PC-3 (cell line): Measurements from ENCODE around the gene NACAD. TPM values are rescaled to one million over a fixed set of nuclear protein-coding genes. Genes with fewer than 3 reads are reported as not detected.

Experiments used
- ATAC-seq: fragments of 200-7000 bp; cut with Tn5 transposase; 2 replicates; pipeline ENCODE4 v1.9.1; 2020; ENCODE audit warnings: mild to moderate bottlenecking, moderate library complexity
- BruUV-seq: library from RNA; stranded (reverse); fragments of 400-500 nt; replicated peaks from 2 replicates; lab custom pipeline; 2021; lab: Mats Ljungman, UMichigan
- CTCF ChIA-PET: fragments of 300-600 bp; sonication (Branson Sonifier 250); formaldehyde crosslinking; loops from one replicate; lab custom pipeline; 2022; ENCODE audit warnings: antibody characterized with exemption; lab: Charles Lee
- POLR2A ChIA-PET: fragments of 300-600 bp; sonication (Branson Sonifier 250); formaldehyde crosslinking; loops from one replicate; lab custom pipeline; 2022; ENCODE audit warnings: antibody characterized with exemption; ENCODE audit not compliant: unreplicated experiment; lab: Charles Lee
- DNase-seq: peaks from one replicate; pipeline ENCODE4 v3.0.0-alpha.2; 2015
- H2AFZ ChIP-seq: fragments of 300-600 bp; sonication (generic); 2 replicates; pipeline ENCODE4 v1.6.0; 2016; ENCODE audit warnings: antibody characterized with exemption, low read length
- H3F3A ChIP-seq: fragments of 300-600 bp; sonication (generic); one replicate; pipeline ENCODE4 v1.6.0; 2017; ENCODE audit warnings: antibody characterized with exemption, low read length, control low read depth, mild to moderate bottlenecking; ENCODE audit not compliant: unreplicated experiment
- H3K27ac ChIP-seq: fragments of 300-600 bp; sonication (generic); 2 replicates; pipeline ENCODE4 v1.5.1; 2016; ENCODE audit warnings: mild to moderate bottlenecking, low read length
- H3K27me3 ChIP-seq: fragments of 300-600 bp; sonication (generic); 2 replicates; pipeline ENCODE4 v1.6.1; 2016; ENCODE audit warnings: low read length, mixed read lengths
- H3K36me3 ChIP-seq: fragments of 300-600 bp; sonication (generic); 2 replicates; pipeline ENCODE4 v1.6.1; 2016; ENCODE audit warnings: low read depth, mixed run types, low read length, mixed read lengths
- H3K4me1 ChIP-seq: fragments of 300-600 bp; sonication (generic); 2 replicates; pipeline ENCODE4 v1.5.1; 2016; ENCODE audit warnings: low read length; ENCODE audit not compliant: insufficient read depth
- H3K4me2 ChIP-seq: fragments of 300-600 bp; sonication (generic); 2 replicates; pipeline ENCODE4 v1.6.0; 2016; ENCODE audit warnings: low read length
- H3K4me3 ChIP-seq: fragments of 300-600 bp; sonication (generic); 2 replicates; pipeline ENCODE4 v1.5.1; 2016; ENCODE audit warnings: mild to moderate bottlenecking, low read length, mixed read lengths
- H3K79me2 ChIP-seq: fragments of 300-600 bp; sonication (generic); 2 replicates; pipeline ENCODE4 v1.6.1; 2017; ENCODE audit warnings: low read length, mixed read lengths
- H3K9ac ChIP-seq: fragments of 300-600 bp; sonication (generic); 2 replicates; pipeline ENCODE4 v1.6.0; 2016; ENCODE audit warnings: mild to moderate bottlenecking, low read length
- H3K9me2 ChIP-seq: fragments of 300-600 bp; sonication (generic); replicated peaks from 2 replicates; pipeline ENCODE4 v1.6.1; 2016; ENCODE audit warnings: mixed run types, low read length, mixed read lengths
- H3K9me3 ChIP-seq: fragments of 300-600 bp; sonication (generic); 2 replicates; pipeline ENCODE4 v1.6.1; 2016; ENCODE audit warnings: low read length, mixed read lengths
- H4K20me1 ChIP-seq: fragments of 300-600 bp; sonication (generic); 2 replicates; pipeline ENCODE4 v1.6.1; 2016; ENCODE audit warnings: low read length, mixed read lengths
- CTCF ChIP-seq: fragments of 300-600 bp; sonication (generic); conservative IDR thresholded peaks from 2 replicates; pipeline ENCODE4 v1.5.1; 2017; ENCODE audit warnings: antibody characterized with exemption, low read depth, mild to moderate bottlenecking, low read length
- EZH2 ChIP-seq: fragments of 300-600 bp; sonication (generic); IDR thresholded peaks from one replicate; pipeline ENCODE4 v1.6.1; 2017; ENCODE audit warnings: antibody characterized with exemption, mild to moderate bottlenecking, low read length; ENCODE audit not compliant: unreplicated experiment
- EZH2phosphoT487 ChIP-seq: fragments of 300-600 bp; sonication (generic); IDR thresholded peaks from 2 replicates; pipeline ENCODE4 v1.6.1; 2018; ENCODE audit warnings: mild to moderate bottlenecking, antibody characterized with exemption, low read length, borderline replicate concordance
- intact Hi-C: fragments of 100-400 bp; cut with micrococcal nuclease; formaldehyde crosslinking; loops from 2 replicates; pipeline ENCODE4 v1.9.0; 2023
- total RNA-seq: library from RNA; depleted of rRNA; stranded (reverse); fragments of >200 nt; gene quantifications from 2 replicates; pipeline ENCODE4 v1.2.3, GENCODE V29; 2014

NACAD gene
- total RNA-seq, 1 experiment from 2014 or later, result 0.26 TPM

GRCh38 chr7:45131891-45132290 lies 43.1 kb upstream of the NACAD start:
- H3K4me1 ChIP-seq, result no peaks in the 10 kb centered on the region; the same call in 1 of the 2 replicates
- H3K4me2 ChIP-seq, result no peak overlapping the region
- H3K36me3 ChIP-seq, result no peaks in the 10 kb centered on the region
- intact Hi-C loops, result no loop called here
- H3K4me3 ChIP-seq, result no peak overlapping the region
- BruUV-seq, result no TSS peak
- no peaks in the 10 kb centered on the region for H3K9me2 ChIP-seq
- DNase-seq (no peak), ATAC-seq (no peak)
- H3K27me3 ChIP-seq, result no peaks in the 10 kb centered on the region
- POLR2A ChIA-PET, result no interaction called here
- CTCF ChIA-PET, result no interaction called here
- no peaks in the 10 kb centered on the region for H3F3A ChIP-seq
- H4K20me1 ChIP-seq, result no peaks in the 10 kb centered on the region
- no peak overlapping the region for H3K27ac ChIP-seq
- no peaks in the 10 kb centered on the region for H3K9me3 ChIP-seq
- no peak overlapping the region for H3K9ac ChIP-seq
- TF ChIP-seq EZH2 (no peak), CTCF (no peak), EZH2phosphoT487 (no peak)
- H3K79me2 ChIP-seq, result no peaks in the 10 kb centered on the region
- H2AFZ ChIP-seq, result no peak overlapping the region

GRCh38 chr7:45130910-45131309 lies 42.1 kb upstream of the NACAD start:
- Histone ChIP-seq H3K27ac (no peak overlapping the region), H3K9me2 (no peaks in the 10 kb centered on the region), H3K9me3 (no peaks in the 10 kb centered on the region), H3K4me1 (no peaks in the 10 kb centered on the region; the same call in 1 of the 2 replicates), H4K20me1 (no peaks in the 10 kb centered on the region), H3K27me3 (no peaks in the 10 kb centered on the region), H3K36me3 (no peaks in the 10 kb centered on the region), H3K79me2 (no peaks in the 10 kb centered on the region), H3F3A (no peaks in the 10 kb centered on the region), H3K9ac (no peak overlapping the region), H2AFZ (no peak overlapping the region), H3K4me2 (no peak overlapping the region), H3K4me3 (no peak overlapping the region)
- intact Hi-C loops, result no loop called here
- no peak for DNase-seq
- POLR2A ChIA-PET, result no interaction called here
- ATAC-seq, result no peak
- TF ChIP-seq CTCF, result no peak
- no peak for TF ChIP-seq EZH2phosphoT487
- no peak for TF ChIP-seq EZH2
- CTCF ChIA-PET, result interaction anchor here (0.6 kb wide), 2 partner anchors 281 to 357 kb away, joined by 3 to 6 read pairs; no protein-coding TSS in a partner anchor
- BruUV-seq, result no TSS peak

GRCh38 chr7:45129906-45130305 lies 41.1 kb upstream of the NACAD start:
- CTCF ChIA-PET, result no interaction called here
- Histone ChIP-seq H3F3A (no peaks in the 10 kb centered on the region), H3K4me2 (no peak overlapping the region), H3K79me2 (no peaks in the 10 kb centered on the region), H3K27me3 (no peaks in the 10 kb centered on the region), H3K9me3 (no peaks in the 10 kb centered on the region), H2AFZ (no peak overlapping the region), H3K27ac (no peak overlapping the region), H3K4me3 (no peak overlapping the region), H3K4me1 (no peaks in the 10 kb centered on the region), H3K9me2 (no peaks in the 10 kb centered on the region), H3K9ac (no peak overlapping the region), H4K20me1 (no peaks in the 10 kb centered on the region), H3K36me3 (no peaks in the 10 kb centered on the region)
- BruUV-seq, result no TSS peak
- TF ChIP-seq EZH2phosphoT487 (no peak), EZH2 (no peak), CTCF (no peak)
- no peak for DNase-seq
- intact Hi-C loops, result no loop called here
- POLR2A ChIA-PET, result no interaction called here
- no peak for ATAC-seq
